ENCODE data around the gene TRPV6. TPM values are rescaled to one million over a fixed set of nuclear protein-coding genes. Genes with fewer than 3 reads are reported as not detected.

Gene TRPV6
- total RNA-seq, 1 experiment from 2014 or later = 1.7 TPM

GRCh38 chr7:142874837-142875236 lies 10.7 kb downstream of the TRPV6 start:
- no peak overlapping the region for H2AFZ ChIP-seq (ENCODE audit: low read depth, low read length, poor library complexity, severe bottlenecking)
- H3K4me2 ChIP-seq (ENCODE audit: low read length) = no peak overlapping the region
- H3K9ac ChIP-seq (ENCODE audit: low read length) = no peak overlapping the region
- no peak for ATAC-seq
- no peaks in the 10 kb centered on the region for H3K9me2 ChIP-seq (ENCODE audit: insufficient read depth)
- DNase-seq (ENCODE audit: low read depth, low spot score) = no peak
- no peaks in the 10 kb centered on the region for H4K20me1 ChIP-seq (ENCODE audit: insufficient read depth)
- no peak overlapping the region for H3K4me3 ChIP-seq (replicated peaks in 1 of 2; ENCODE audit: low read depth in 1 of 2, low read length in 2 of 2)
- no peaks in the 10 kb centered on the region for H3K79me2 ChIP-seq (ENCODE audit: insufficient read depth, low read length)
- intact Hi-C loops (cut with micrococcal nuclease) = no loop called here
- no peak overlapping the region for H3K27ac ChIP-seq (ENCODE audit: low read depth, low read length)
- peaks cover 6% of the 10 kb centered on the region; the same call in 1 of the 2 replicates for H3K27me3 ChIP-seq (ENCODE audit: insufficient read depth, low read length)
- H3K4me1 ChIP-seq (ENCODE audit: control insufficient read depth in 1 of 2, insufficient read depth in 2 of 2, low read length in 2 of 2) = no peaks in the 10 kb centered on the region
- ChIA-PET RAD21 (ENCODE audit: low non-redundant PET in 1 of 2, low total read pairs in 2 of 2, uncharacterized antibody in 2 of 2, unreplicated experiment in 2 of 2) (no interaction called here), CTCF (interaction anchor here (0.5 kb wide), 1 partner anchor 537 kb away, joined by 3 read pairs; no protein-coding TSS in a partner anchor), POLR2A (no interaction called here)
- TF ChIP-seq TCF7L2 (IDR thresholded peaks at IDR 0.05; ENCODE audit: borderline replicate concordance, extremely low read depth, insufficient read depth, insufficient read length) (no peak), ZFX (IDR thresholded peaks at IDR 0.05) (no peak), EGR1 (IDR thresholded peaks at IDR 0.05; ENCODE audit: low read depth) (no peak), ZBTB33 (IDR thresholded peaks at IDR 0.05; ENCODE audit: extremely low read depth, insufficient replicate concordance, low read length) (no peak), FOSL1 (IDR thresholded peaks at IDR 0.05; ENCODE audit: low read depth) (no peak), JUND (IDR thresholded peaks at IDR 0.05) (no peak), SIN3A (IDR thresholded peaks at IDR 0.05; ENCODE audit: low read depth) (no peak), POLR2AphosphoS5 (IDR thresholded peaks at IDR 0.05; ENCODE audit: low read depth, low read length) (no peak), CTCF (IDR thresholded peaks at IDR 0.05 in 2 of 3, conservative IDR thresholded peaks at IDR 0.05 in 1 of 3; ENCODE audit: borderline replicate concordance in 1 of 3, insufficient read depth in 1 of 3, low read depth in 2 of 3, low read length in 2 of 3) (no peak), ELF1 (IDR thresholded peaks at IDR 0.05; ENCODE audit: borderline replicate concordance, low read depth) (no peak), CEBPB (IDR thresholded peaks at IDR 0.05; ENCODE audit: low read depth) (no peak), YY1 (IDR thresholded peaks at IDR 0.05; ENCODE audit: extremely low read depth, insufficient replicate concordance, low read depth, low read length) (no peak)
- H3K9me3 ChIP-seq (ENCODE audit: control insufficient read depth in 1 of 2, insufficient read depth in 1 of 2, low read depth in 1 of 2, low read length in 2 of 2) = no peaks in the 10 kb centered on the region
- H3K36me3 ChIP-seq (ENCODE audit: control insufficient read depth in 1 of 2, insufficient read depth in 2 of 2, low read length in 2 of 2) = no peaks in the 10 kb centered on the region
- BruUV-seq (replicated peaks) = no TSS peak
